Measurements from ENCODE around the gene RTN4RL1. TPM values are rescaled to one million over a fixed set of nuclear protein-coding genes. Genes with fewer than 3 reads are reported as not detected.

Gene RTN4RL1
- total and polyA plus RNA-seq, 4 donors: 0.65 to 7.3 (median 2.4) TPM

DNA sequence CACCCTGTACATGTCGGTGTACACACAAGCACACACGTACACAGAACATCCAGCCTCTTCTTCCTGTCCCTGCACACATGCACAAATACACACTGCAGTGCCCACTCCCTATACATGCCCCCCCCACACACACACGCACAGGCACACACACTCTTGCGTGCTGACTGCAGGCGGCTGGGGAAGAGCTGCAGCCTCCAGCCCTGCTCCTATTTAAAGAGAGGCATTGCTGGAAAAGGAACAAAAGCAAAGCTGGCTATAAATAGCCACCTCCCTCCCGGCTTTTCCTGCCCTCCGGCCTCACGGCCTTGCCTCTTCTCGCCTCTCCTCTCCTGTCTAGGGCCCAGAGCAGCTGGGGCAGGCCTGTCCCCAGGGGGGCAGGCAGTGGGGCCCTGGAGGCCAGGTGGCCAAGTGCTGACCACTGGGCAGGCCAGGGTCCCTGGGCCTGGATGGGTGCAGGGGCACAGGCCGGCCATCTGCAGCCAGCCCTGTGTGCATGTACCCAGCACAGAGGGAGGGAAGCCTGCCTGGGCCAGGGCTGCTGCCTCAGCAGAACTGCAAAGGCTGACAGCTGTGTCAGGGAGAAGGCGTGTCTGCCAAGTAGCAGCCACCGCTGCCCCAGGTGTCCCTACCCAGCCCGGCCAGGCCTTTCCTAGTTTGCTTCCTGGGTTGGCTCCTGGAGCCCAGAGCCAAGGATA lies 25.4 kb downstream of the RTN4RL1 start:
- TF ChIP-seq, protein P1, sequence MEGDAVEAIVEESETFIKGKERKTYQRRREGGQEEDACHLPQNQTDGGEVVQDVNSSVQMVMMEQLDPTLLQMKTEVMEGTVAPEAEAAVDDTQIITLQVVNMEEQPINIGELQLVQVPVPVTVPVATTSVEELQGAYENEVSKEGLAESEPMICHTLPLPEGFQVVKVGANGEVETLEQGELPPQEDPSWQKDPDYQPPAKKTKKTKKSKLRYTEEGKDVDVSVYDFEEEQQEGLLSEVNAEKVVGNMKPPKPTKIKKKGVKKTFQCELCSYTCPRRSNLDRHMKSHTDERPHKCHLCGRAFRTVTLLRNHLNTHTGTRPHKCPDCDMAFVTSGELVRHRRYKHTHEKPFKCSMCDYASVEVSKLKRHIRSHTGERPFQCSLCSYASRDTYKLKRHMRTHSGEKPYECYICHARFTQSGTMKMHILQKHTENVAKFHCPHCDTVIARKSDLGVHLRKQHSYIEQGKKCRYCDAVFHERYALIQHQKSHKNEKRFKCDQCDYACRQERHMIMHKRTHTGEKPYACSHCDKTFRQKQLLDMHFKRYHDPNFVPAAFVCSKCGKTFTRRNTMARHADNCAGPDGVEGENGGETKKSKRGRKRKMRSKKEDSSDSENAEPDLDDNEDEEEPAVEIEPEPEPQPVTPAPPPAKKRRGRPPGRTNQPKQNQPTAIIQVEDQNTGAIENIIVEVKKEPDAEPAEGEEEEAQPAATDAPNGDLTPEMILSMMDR (IDR thresholded peaks at IDR 0.05; ENCODE audit: control extremely low read depth, extremely low read depth): no peak
- H3K27ac ChIP-seq (ENCODE audit: low read depth in 1 of 2, low read length in 1 of 2): peak overlapping the region; percentile 73 to 75
- H3K4me3 ChIP-seq: no peak overlapping the region
- no peaks in the 10 kb centered on the region for H3K27me3 ChIP-seq (ENCODE audit: control insufficient read depth in 3 of 3, insufficient read depth in 3 of 3, low read length in 2 of 3)
- no peak overlapping the region for H3K9ac ChIP-seq (ENCODE audit: insufficient read depth in 1 of 2, low read length in 2 of 2)
- DNase-seq: peak; percentile 66 to 88 (median 68)
- ATAC-seq (ENCODE audit: insufficient read depth, low FRiP score): peak; percentile 61
- no peaks in the 10 kb centered on the region for H3K36me3 ChIP-seq (ENCODE audit: control insufficient read depth in 4 of 4, insufficient read depth in 4 of 4, low read length in 4 of 4)
- 27 to 45% methylated on average over 13 of the region's 13 CpGs for WGBS, 2 donors
- peaks cover 0 to 34% (median 22%) of the 10 kb centered on the region in 5 donors for H3K4me1 ChIP-seq (ENCODE audit: control insufficient read depth in 5 of 5, insufficient read depth in 5 of 5, low read length in 5 of 5)
- H3K9me3 ChIP-seq (ENCODE audit: control insufficient read depth in 4 of 4, insufficient read depth in 3 of 4, low read length in 3 of 4): no peaks in the 10 kb centered on the region

DNA sequence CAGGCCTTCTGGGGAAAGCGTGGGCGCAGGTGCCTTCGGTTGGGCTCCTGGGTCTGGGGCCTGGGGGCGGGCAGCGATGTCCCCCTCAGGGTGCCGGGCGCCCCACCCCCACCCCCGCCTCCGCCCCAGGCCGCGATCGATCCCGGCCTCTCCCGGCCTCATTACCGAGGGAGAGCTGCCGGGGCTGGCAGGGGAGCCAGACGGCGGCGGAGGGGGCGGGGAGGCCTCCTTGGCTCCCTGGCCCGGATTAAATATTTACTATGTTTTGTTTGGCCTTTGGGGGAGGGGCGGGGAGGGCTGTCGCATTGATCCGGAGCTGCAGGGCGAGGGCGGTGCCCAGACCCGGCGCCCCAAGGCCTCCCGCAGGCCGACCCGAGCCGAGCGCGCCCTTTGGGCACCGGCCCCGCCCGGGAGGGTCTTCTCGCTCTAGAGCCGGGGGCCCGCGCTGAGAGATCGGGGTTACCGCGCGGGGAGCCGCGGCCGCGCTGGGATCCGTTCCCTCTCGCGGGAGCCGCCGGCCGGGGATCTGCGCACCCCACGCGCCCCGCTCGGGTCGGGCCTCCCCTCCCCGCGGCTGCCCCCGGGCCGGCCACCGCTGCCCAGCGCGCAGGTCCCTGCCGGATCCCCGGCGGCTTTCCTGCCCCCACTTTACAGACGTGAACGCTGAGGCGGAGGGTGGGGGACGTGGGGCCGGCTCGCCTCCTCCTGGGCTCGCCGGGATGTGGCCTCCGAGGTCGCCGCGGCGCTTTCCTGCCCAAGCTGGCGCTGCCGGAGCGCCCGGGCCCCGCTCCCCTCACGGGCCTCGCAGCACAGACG lies 27.0 kb downstream of the RTN4RL1 start:
- peak overlapping the region; percentile 31 for H3K4me3 ChIP-seq
- H3K9me3 ChIP-seq (ENCODE audit: control insufficient read depth in 4 of 4, insufficient read depth in 3 of 4, low read length in 3 of 4): no peaks in the 10 kb centered on the region
- no peaks in the 10 kb centered on the region for H3K27me3 ChIP-seq (ENCODE audit: control insufficient read depth in 3 of 3, insufficient read depth in 3 of 3, low read length in 2 of 3)
- H3K4me1 ChIP-seq (ENCODE audit: control insufficient read depth in 5 of 5, insufficient read depth in 5 of 5, low read length in 5 of 5): peaks cover 0 to 34% (median 22%) of the 10 kb centered on the region in 5 donors
- no peak overlapping the region for H3K27ac ChIP-seq (ENCODE audit: low read depth in 1 of 2, low read length in 1 of 2)
- peak; percentile 4 for ATAC-seq (ENCODE audit: insufficient read depth, low FRiP score)
- 5% methylated on average over 56 to 92 of the region's 92 CpGs for WGBS, 2 donors
- peak; percentile 52 to 67 (median 58) for DNase-seq
- no peaks in the 10 kb centered on the region for H3K36me3 ChIP-seq (ENCODE audit: control insufficient read depth in 4 of 4, insufficient read depth in 4 of 4, low read length in 4 of 4)
- no peak overlapping the region for H3K9ac ChIP-seq (ENCODE audit: insufficient read depth in 1 of 2, low read length in 2 of 2)
- TF ChIP-seq, protein P1 (IDR thresholded peaks at IDR 0.05; ENCODE audit: control extremely low read depth, extremely low read depth): no peak

DNA sequence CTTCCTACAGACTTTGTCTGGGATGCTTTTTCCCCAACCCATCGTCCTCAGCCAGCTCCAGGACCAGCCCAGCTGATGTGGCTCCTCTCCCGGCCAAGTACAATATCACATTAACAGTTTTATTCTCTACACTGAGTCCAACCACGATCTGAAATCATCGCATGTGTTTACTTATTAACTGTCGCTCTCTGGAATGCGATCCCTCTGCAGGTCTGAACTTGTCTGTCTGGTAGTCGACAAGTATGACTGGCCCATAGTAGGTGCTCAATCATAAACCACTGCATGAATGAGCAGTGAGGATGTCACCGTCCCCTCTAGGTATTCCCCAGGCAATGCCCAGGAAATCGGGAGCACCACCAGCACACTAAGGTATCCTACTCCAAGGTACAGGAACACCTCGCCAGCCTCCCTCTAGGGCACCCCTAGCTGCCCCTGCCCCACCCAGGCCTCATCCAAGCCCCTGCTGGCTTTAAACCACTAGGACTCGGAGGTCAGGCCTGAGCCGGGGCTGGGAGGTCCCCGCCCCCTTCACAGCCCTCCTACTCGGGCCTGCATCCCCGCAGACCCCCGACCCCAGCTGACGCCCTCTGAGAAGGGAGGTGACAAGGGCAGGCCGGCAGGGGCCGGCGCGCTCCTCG lies 27.7 kb downstream of the RTN4RL1 start:
- no peaks in the 10 kb centered on the region for H3K9me3 ChIP-seq (ENCODE audit: control insufficient read depth in 4 of 4, insufficient read depth in 3 of 4, low read length in 3 of 4)
- H3K4me3 ChIP-seq: no peak overlapping the region
- no peaks in the 10 kb centered on the region for H3K36me3 ChIP-seq (ENCODE audit: control insufficient read depth in 4 of 4, insufficient read depth in 4 of 4, low read length in 4 of 4)
- no peak overlapping the region for H3K9ac ChIP-seq (ENCODE audit: insufficient read depth in 1 of 2, low read length in 2 of 2)
- WGBS, 2 donors: 60 to 68% methylated on average over 22 of the region's 22 CpGs
- peak; percentile 26 to 31 (median 27) for DNase-seq
- ATAC-seq (ENCODE audit: insufficient read depth, low FRiP score): no peak
- TF ChIP-seq, protein P1 (IDR thresholded peaks at IDR 0.05; ENCODE audit: control extremely low read depth, extremely low read depth): no peak
- H3K27ac ChIP-seq (ENCODE audit: low read depth in 1 of 2, low read length in 1 of 2): no peak overlapping the region
- no peaks in the 10 kb centered on the region for H3K27me3 ChIP-seq (ENCODE audit: control insufficient read depth in 3 of 3, insufficient read depth in 3 of 3, low read length in 2 of 3)
- peaks cover 0 to 34% (median 22%) of the 10 kb centered on the region in 5 donors for H3K4me1 ChIP-seq (ENCODE audit: control insufficient read depth in 5 of 5, insufficient read depth in 5 of 5, low read length in 5 of 5)
